ENCODE data around the gene TMEM184C. TPM values are rescaled to one million over a fixed set of nuclear protein-coding genes. Genes with fewer than 3 reads are reported as not detected.

Gene TMEM184C
- total RNA-seq, 1 donor from 2014 or later = 29.8 TPM

DNA sequence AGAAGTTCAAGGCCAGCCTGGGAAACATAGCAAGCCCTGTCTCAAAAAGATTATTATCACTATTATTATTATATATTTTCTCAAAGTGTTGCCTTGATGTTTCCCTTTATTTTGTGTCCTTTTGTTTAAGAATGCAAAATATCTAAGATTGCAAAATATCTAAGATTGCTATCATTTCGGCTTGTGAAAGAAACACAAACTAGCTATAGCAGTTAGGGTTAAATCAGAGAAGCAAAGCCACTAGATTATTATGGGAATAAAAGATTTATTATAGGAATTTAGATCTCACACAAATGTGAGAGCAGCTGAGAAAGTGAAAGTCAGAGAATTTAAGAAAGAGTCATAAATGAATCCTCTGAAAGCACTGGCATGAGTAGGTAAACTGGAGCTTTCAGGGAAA, 18.0 kb upstream of the TMEM184C start:
- no peak for DNase-seq (ENCODE audit: low read depth in 2 of 2)

GRCh38 chr4:147599769-147600168, 17.4 kb upstream of the TMEM184C start:
- DNase-seq (ENCODE audit: low read depth in 2 of 2) = no peak

GRCh38 chr4:147605499-147605898, 11.7 kb upstream of the TMEM184C start:
- DNase-seq (ENCODE audit: low read depth in 2 of 2) = no peak

DNA sequence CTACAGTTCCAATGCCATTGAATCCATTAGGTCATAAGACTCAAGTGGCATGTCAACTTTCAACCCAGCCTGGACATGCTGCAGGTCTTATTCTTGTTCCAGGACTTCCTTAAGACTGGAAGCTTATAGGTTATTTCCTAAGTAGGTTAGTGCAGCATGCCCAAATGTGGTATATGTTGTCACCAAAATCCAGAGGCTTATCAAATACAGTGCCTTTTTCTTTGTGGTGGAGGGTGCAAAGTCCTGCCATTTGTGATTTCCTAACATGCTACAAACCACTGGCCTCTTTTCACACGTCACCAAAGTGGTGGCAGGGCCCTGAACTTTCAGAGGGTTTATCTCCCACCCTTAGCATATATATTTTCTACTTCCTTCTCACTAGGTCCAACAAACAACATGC, 9.7 kb upstream of the TMEM184C start:
- DNase-seq (ENCODE audit: low read depth in 2 of 2) = no peak

DNA sequence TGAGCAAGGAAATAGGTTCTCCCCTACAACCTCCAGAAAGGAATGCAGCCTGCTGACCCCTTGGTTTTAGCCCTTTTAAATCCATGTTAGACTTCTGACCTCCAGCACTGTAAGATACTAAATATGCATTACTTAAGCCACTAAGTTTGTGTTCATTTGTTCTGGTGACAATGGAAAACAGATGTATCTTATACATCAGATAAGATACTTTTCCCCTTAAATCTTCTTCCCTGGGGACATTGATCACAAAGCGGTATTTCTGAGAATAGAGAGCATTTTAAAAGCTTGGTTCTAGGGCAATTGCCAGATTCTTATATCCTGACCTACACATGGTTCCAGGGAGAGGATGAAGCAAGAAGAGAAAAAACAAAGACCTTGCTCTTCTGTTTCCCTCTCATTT, 6.5 kb upstream of the TMEM184C start:
- no peak for DNase-seq (ENCODE audit: low read depth in 2 of 2)

DNA sequence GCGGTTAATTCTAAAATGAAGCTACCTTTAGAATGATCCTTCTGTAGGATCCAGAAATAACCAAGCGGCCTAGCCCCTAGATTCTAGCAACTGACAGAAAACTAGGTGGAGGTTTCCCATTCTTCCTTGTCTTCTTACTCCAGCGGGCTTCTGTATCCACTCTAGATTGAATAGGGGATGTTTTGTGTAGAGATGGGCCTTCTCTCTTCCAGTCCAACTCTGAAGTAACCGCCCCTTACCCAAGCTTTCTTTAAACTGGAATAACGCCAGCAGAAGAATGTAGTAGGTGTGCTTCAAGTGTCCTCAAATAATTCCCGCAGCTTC, 386 bp upstream of the TMEM184C start:
- DNase-seq (ENCODE audit: low read depth in 2 of 2) = no peak

- no peak for DNase-seq (ENCODE audit: low read depth in 2 of 2)
Measured at GRCh38 chr4:147617841-147618691, 869 bp downstream of the TMEM184C start.

DNA sequence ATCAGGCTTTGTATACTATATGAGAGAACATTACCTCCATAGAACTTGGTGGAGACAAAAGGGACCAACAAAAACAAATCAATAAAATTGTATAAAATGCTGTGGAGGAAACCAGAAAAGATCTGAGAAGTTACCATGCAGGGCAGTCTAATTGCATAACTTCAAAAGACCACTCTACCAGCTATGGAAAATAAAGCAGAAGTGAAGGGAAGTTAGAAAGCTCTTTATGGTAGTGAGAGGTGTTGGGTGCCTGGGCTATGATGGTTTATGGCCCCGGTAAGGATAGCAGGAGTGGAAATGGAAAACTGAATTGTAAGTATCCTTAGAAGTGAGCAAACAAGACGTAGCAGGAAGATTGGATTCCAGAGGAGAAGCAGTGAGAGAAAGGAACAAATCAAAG, 3.1 kb downstream of the TMEM184C start:
- no peak for DNase-seq (ENCODE audit: low read depth in 2 of 2)

DNA sequence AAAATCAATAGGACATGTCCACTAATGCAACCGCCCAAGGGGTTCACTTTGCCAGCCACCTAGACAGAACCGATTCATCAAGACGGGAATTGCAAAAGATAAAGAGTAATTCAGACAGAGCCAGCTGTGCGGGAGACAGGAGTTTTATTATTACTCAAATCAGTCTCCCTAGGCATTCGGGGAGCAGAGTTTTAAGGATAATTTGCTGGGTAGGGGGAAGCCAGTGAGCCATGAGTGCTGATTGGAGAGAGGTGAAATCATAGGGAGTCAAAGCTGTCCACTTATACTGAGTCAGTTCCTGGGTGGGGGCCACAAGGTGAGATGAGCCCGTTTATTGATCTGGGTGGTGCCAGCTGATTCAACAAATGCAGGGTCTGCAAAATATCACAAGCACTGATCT, 8.5 kb downstream of the TMEM184C start:
- DNase-seq (ENCODE audit: low read depth in 2 of 2) = no peak

DNA sequence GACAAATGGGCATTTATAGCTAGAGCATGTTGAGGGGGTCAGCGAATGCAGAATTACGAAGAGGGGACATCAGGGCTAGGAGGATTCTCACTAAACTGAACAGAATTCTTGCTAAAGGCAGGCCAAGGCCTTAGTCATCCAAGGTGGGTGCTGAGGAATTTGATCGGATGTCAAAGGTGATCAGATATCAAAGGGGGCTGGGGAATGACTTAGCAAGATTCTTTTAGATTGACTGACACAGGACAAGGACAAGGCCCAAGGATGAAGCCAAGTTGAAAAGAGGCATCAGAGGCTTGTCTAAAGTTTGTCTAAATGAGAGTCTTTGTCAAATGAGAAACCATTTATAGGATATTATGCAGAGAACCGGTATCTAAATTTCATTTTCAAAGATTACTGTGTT, 9.7 kb downstream of the TMEM184C start:
- no peak for DNase-seq (ENCODE audit: low read depth in 2 of 2)

GRCh38 chr4:147628415-147628814, 11.2 kb downstream of the TMEM184C start:
- DNase-seq (ENCODE audit: low read depth in 2 of 2) = no peak

GRCh38 chr4:147629783-147630730, 12.9 kb downstream of the TMEM184C start:
- DNase-seq (ENCODE audit: low read depth in 2 of 2) = no peak

GRCh38 chr4:147633113-147633512, 15.9 kb downstream of the TMEM184C start:
- DNase-seq (ENCODE audit: low read depth in 2 of 2) = no peak

DNA sequence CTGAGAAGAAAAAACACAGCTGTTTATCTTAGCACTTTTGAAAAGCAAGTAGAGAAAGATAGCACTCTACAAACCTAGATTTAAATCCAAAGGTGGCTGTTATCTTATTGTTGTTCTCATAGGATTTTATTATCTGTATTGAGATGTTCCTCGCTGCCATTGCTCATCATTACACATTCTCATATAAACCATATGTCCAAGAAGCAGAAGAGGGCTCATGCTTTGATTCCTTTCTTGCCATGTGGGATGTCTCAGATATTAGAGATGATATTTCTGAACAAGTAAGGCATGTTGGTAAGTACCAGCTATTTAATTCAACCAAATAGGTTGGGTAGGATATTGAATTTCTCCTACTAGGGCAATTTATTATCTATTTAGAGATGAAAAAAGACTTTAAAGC, 16.4 kb downstream of the TMEM184C start:
- no peak for DNase-seq (ENCODE audit: low read depth in 2 of 2)

GRCh38 chr4:147635348-147635747, 18.2 kb downstream of the TMEM184C start:
- no peak for DNase-seq (ENCODE audit: low read depth in 2 of 2)

GRCh38 chr4:147638365-147638764, 21.2 kb downstream of the TMEM184C start:
- DNase-seq (ENCODE audit: low read depth in 2 of 2) = no peak

GRCh38 chr4:147638942-147639341, 21.7 kb downstream of the TMEM184C start:
- no peak for DNase-seq (ENCODE audit: low read depth in 2 of 2)

DNA sequence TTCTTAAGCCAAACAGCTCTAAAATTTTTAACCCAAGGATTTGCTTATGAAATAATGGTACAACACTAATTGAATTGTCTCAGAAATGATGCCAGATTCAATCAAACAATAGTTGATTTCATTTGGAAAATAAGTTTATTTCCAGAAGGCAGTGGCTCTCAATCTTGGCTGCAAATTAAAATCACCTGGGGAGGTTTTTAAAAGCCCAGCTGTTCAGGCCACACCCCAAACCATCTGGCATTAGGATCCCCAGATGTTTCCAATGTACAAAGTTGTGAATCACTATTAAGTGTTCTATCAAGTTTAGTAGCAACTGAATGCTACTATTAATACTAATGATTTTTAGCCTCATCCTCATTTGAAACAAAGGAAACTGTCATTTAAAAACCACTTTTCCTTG, 22.2 kb downstream of the TMEM184C start:
- no peak for DNase-seq (ENCODE audit: low read depth in 2 of 2)

DNA sequence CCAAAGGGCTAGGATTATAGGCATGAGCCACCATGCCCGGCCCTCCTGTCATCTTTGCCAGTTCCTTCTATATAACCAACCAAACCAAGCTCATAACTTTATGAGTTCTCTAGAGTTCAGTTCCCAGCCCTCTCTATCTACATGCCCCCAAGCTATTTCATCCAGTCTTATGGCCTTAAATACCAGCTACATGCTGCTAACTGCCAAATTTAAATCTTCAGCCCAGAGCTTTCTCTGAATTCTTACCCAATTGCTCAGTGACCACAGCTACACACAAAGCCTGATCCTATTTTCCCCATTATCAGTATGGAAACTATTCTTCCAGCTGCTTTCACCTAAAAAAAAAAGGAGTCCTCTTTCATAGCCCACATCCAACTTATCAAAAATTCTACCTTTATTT, 23.1 kb downstream of the TMEM184C start:
- DNase-seq (ENCODE audit: low read depth in 2 of 2) = no peak

DNA sequence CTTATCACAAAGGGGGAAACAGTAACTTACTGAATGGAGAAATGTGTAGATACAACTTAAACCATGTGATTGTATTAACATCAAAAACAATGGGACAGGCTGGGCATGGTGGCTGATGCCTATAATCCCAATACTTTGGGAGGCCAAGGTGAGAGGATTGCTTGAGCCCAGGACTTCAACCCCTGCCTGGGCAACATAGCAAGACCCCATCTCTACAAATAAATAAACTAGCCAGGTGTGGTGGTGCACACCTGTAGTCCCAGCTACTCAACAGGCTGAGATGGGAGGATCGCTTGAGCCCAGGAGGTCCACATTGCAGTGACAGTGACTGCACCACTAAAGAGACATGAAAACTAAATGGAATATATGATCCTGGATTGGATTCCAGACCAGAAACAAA, 26.4 kb downstream of the TMEM184C start:
- DNase-seq (ENCODE audit: low read depth in 2 of 2) = no peak

- no peak for DNase-seq (ENCODE audit: low read depth in 2 of 2)
Measured at GRCh38 chr4:147644471-147644870, 27.3 kb downstream of the TMEM184C start.

- DNase-seq (ENCODE audit: low read depth in 2 of 2) = no peak
Measured at GRCh38 chr4:147645099-147645498, 27.9 kb downstream of the TMEM184C start.

DNA sequence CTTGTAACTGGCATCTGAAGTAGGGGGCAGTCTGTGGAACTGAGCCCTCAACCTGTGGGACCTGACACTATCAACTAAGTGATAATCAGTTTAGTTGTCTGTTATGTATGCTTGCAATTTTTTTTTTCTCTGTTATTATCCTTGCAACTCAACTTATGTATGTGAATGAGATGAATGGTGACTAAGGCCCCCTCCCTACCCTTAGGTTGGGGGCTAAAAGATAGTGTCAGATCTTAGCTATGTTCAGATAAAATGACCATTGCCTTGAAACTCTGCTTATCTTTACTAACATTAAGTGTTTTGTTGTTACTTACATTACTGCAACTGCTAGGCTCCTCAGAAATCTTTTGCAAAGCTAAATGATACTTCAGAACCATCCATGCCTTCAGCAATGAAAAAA, 31.5 kb downstream of the TMEM184C start:
- DNase-seq (ENCODE audit: low read depth in 2 of 2) = no peak

Measured in lung microvascular endothelial cell (primary cell).